Neural cell (in vitro differentiated cells): ENCODE results near the gene BAHD1. TPM values are rescaled to one million over a fixed set of nuclear protein-coding genes. Genes with fewer than 3 reads are reported as not detected.
"Not testable (repeated sequence)": the region's sequence is repeated elsewhere in the genome, so short reads cannot be mapped to it uniquely, and the experiment has no call there.

Experiments
- H2AFZ ChIP-seq: fragments of 200-600, 300-800 bp; sonication (generic), shearing (Covaris generic); 2 replicates; pipeline ENCODE4 v1.6.0; 2014; ENCODE audit warnings: low read depth, mild to moderate bottlenecking, antibody characterized with exemption, low read length, moderate library complexity
- H3F3A ChIP-seq: fragments of 200-600 bp; shearing (Covaris generic); 2 replicates; pipeline ENCODE4 v1.6.1; 2016; ENCODE audit warnings: mild to moderate bottlenecking, moderate library complexity, mixed read lengths, antibody characterized with exemption, low read length; ENCODE audit not compliant: insufficient read depth, poor library complexity, severe bottlenecking
- H3K27ac ChIP-seq: fragments of 200-600, 300-800 bp; sonication (generic), shearing (Covaris generic); 2 replicates; pipeline ENCODE4 v1.5.1; 2014; ENCODE audit warnings: mild to moderate bottlenecking, low read length, moderate library complexity
- H3K27me3 ChIP-seq: fragments of 300-800, 200-600 bp; sonication (generic), shearing (Covaris generic); 2 replicates; pipeline ENCODE4 v1.6.0; 2014; ENCODE audit warnings: mild to moderate bottlenecking, low read depth, low read length, moderate library complexity; ENCODE audit not compliant: insufficient read depth
- H3K36me3 ChIP-seq: fragments of 300-800, 200-600 bp; sonication (generic), shearing (Covaris generic); 2 replicates; pipeline ENCODE4 v1.5.1; 2014; ENCODE audit warnings: mild to moderate bottlenecking, antibody characterized with exemption, low read length, moderate library complexity; ENCODE audit not compliant: insufficient read depth
- H3K4me2 ChIP-seq: fragments of 300-800, 200-600 bp; sonication (generic), shearing (Covaris generic); 2 replicates; pipeline ENCODE4 v1.6.0; 2014; ENCODE audit warnings: mild to moderate bottlenecking, low read length
- H3K4me3 ChIP-seq: fragments of 300-800, 200-600 bp; sonication (generic), shearing (Covaris generic); 2 replicates; pipeline ENCODE4 v1.5.1; 2014; ENCODE audit warnings: mild to moderate bottlenecking, low read length, moderate library complexity
- H3K79me2 ChIP-seq: fragments of 200-600 bp; shearing (Covaris generic); replicated peaks from 2 replicates; pipeline ENCODE4 v1.6.0; 2014; ENCODE audit warnings: mild to moderate bottlenecking, low read length, moderate library complexity; ENCODE audit not compliant: insufficient read depth
- H3K9ac ChIP-seq: fragments of 300-800, 200-600 bp; sonication (generic), shearing (Covaris generic); 2 replicates; pipeline ENCODE4 v1.6.1; 2016; ENCODE audit warnings: mild to moderate bottlenecking, low read length, mixed read lengths
- H3K9me2 ChIP-seq: fragments of 200-600 bp; shearing (Covaris generic); 2 replicates; pipeline ENCODE4 v1.6.1; 2016; ENCODE audit warnings: mild to moderate bottlenecking, low read length, mixed read lengths; ENCODE audit not compliant: insufficient read depth
- H3K9me3 ChIP-seq: fragments of 200-600, 300-800 bp; sonication (generic), shearing (Covaris generic); 2 replicates; pipeline ENCODE4 v1.6.1; 2016; ENCODE audit warnings: mild to moderate bottlenecking, mixed run types, low read length, moderate library complexity, mixed read lengths
- H4K20me1 ChIP-seq: fragments of 200-600 bp; shearing (Covaris generic); 2 replicates; pipeline ENCODE4 v1.6.1; 2016; ENCODE audit warnings: mild to moderate bottlenecking, mixed run types; ENCODE audit not compliant: insufficient read depth
- EP300 ChIP-seq: fragments of 450-650 bp; conservative IDR thresholded peaks from 2 replicates; pipeline ENCODE4 v1.6.1; 2014; ENCODE audit warnings: antibody characterized with exemption, mild to moderate bottlenecking, moderate library complexity; ENCODE audit not compliant: poor library complexity, severe bottlenecking
- EZH2 ChIP-seq: fragments of 200-600, 300-800 bp; shearing (Covaris generic), sonication (generic); IDR thresholded peaks from 2 replicates; pipeline ENCODE4 v1.6.1; 2014; ENCODE audit warnings: antibody characterized with exemption, low read length, borderline replicate concordance, mild to moderate bottlenecking; ENCODE audit not compliant: insufficient read depth, poor library complexity, severe bottlenecking
- MXI1 ChIP-seq: fragments of 450-650 bp; conservative IDR thresholded peaks from 2 replicates; pipeline ENCODE4 v1.6.1; 2014; ENCODE audit warnings: antibody characterized with exemption, mild to moderate bottlenecking; ENCODE audit not compliant: poor library complexity, severe bottlenecking
- POLR2AphosphoS5 ChIP-seq: IDR thresholded peaks from 2 replicates; pipeline ENCODE4 v1.6.1; 2012
- RAD21 ChIP-seq: fragments of 450-650 bp; conservative IDR thresholded peaks from 2 replicates; pipeline ENCODE4 v1.6.1; 2014; ENCODE audit warnings: antibody characterized with exemption, mild to moderate bottlenecking, moderate library complexity
- REST ChIP-seq: IDR thresholded peaks from 2 replicates; pipeline ENCODE4 v1.6.1; 2012; ENCODE audit warnings: borderline replicate concordance
- SMC3 ChIP-seq: fragments of 450-650 bp; conservative IDR thresholded peaks from 2 replicates; pipeline ENCODE4 v1.6.1; 2014; ENCODE audit warnings: antibody characterized with exemption, mild to moderate bottlenecking, moderate library complexity; ENCODE audit not compliant: poor library complexity
- TAF1 ChIP-seq: IDR thresholded peaks from 2 replicates; pipeline ENCODE4 v1.6.1; 2012; ENCODE audit warnings: low read depth
- polyA plus RNA-seq: library from polyadenylated mRNA; depleted of rRNA; stranded (reverse); fragments of >200 nt; gene quantifications from 2 replicates; pipeline ENCODE4 v1.2.3, GENCODE V29; 2014
- TF ChIP-seq, protein P1 (sequence below): fragments of 450-650 bp; IDR thresholded peaks from 2 replicates; pipeline ENCODE4 v1.5.1; 2014; ENCODE audit warnings: antibody characterized with exemption, mild to moderate bottlenecking, moderate library complexity; ENCODE audit not compliant: poor library complexity, severe bottlenecking

BAHD1 gene
- polyA plus RNA-seq, 1 donor from 2014 or later, result 22.8 TPM

DNA sequence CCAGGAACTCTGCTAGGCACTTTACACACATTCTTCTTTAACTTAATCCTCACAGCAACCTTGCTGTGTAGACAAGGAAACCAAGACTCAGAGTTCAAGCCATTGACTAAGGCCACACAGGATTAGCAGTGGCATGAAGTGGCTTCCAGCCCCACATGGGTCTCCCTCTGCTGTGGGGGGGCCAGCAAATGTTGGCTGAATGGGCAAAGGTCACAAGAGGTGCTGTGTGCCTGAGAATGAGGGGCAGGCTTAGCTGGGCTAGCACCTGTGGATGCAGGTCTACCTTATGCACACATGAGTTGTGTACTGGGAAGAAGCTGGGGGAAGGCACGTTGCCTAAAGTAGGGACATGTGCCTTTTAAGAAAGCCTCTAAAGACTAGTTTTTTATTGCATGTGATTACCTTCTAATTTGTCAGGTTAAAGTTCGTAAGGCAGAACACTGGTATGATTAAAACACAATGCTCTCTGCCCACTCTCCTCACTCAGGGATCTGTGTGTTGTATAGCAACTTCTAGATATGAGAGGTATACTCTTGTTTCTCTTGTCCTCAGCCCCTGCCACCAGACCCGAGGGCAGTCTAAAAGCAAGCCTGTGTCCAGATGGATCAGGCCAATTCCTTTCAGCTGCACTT, 10.9 kb downstream of the BAHD1 start:
- H3K27me3 ChIP-seq, result no peaks in the 10 kb centered on the region
- H3K9ac ChIP-seq, result no peak overlapping the region
- TF ChIP-seq REST (no peak), EZH2 (no peak), MXI1 (no peak), POLR2AphosphoS5 (no peak), SMC3 (no peak), RAD21 (no peak), EP300 (no peak), TAF1 (no peak)
- TF ChIP-seq, protein P1, sequence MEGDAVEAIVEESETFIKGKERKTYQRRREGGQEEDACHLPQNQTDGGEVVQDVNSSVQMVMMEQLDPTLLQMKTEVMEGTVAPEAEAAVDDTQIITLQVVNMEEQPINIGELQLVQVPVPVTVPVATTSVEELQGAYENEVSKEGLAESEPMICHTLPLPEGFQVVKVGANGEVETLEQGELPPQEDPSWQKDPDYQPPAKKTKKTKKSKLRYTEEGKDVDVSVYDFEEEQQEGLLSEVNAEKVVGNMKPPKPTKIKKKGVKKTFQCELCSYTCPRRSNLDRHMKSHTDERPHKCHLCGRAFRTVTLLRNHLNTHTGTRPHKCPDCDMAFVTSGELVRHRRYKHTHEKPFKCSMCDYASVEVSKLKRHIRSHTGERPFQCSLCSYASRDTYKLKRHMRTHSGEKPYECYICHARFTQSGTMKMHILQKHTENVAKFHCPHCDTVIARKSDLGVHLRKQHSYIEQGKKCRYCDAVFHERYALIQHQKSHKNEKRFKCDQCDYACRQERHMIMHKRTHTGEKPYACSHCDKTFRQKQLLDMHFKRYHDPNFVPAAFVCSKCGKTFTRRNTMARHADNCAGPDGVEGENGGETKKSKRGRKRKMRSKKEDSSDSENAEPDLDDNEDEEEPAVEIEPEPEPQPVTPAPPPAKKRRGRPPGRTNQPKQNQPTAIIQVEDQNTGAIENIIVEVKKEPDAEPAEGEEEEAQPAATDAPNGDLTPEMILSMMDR, result no peak

GRCh38 chr15:40452296-40453090, 11.7 kb downstream of the BAHD1 start:
- Histone ChIP-seq H4K20me1 (peaks cover 5% of the 10 kb centered on the region), H3K9ac (no peak overlapping the region), H3K4me3 (no peak overlapping the region), H3K27me3 (no peaks in the 10 kb centered on the region), H3K9me3 (no peaks in the 10 kb centered on the region), H3K79me2 (peaks cover 23% of the 10 kb centered on the region), H3K27ac (no peak overlapping the region), H3K4me2 (no peak overlapping the region), H3F3A (no peaks in the 10 kb centered on the region), H3K9me2 (no peaks in the 10 kb centered on the region), H2AFZ (no peak overlapping the region), H3K36me3 (no peaks in the 10 kb centered on the region)
- TF ChIP-seq SMC3 (no peak), EZH2 (no peak), RAD21 (no peak), TAF1 (no peak), EP300 (no peak), REST (no peak), POLR2AphosphoS5 (no peak), MXI1 (no peak)
- TF ChIP-seq, protein P1, result no peak

More for the DNA sequence above, 10.9 kb downstream of the BAHD1 start:
- H3F3A ChIP-seq, result no peaks in the 10 kb centered on the region
- H3K4me3 ChIP-seq, result no peak overlapping the region
- H2AFZ ChIP-seq, result no peak overlapping the region
- no peaks in the 10 kb centered on the region for H3K9me3 ChIP-seq
- peaks cover 5% of the 10 kb centered on the region for H4K20me1 ChIP-seq
- H3K27ac ChIP-seq, result no peak overlapping the region
- H3K9me2 ChIP-seq, result no peaks in the 10 kb centered on the region
- no peaks in the 10 kb centered on the region for H3K36me3 ChIP-seq
- peaks cover 31% of the 10 kb centered on the region for H3K79me2 ChIP-seq
- no peak overlapping the region for H3K4me2 ChIP-seq

DNA sequence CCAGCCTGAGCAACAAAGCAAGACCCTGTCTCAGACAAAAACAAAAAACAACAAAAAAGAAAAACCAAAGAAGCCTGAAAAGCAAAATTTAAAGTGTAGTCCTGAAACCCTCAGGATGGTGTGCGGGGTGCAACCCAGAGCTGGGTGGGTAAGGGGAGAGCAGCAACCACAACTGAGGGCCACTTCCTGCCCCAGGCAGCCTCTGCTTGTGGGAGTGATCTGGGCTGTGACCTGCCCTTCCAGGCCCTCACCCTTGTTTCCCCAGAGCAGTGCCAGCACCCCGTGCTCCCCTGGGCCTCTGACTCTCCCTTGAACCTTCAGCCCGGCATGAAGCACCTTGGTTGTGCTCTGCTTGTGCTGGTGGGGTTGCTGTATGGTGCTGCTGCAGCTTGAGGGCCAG, 13.2 kb downstream of the BAHD1 start:
- not testable (repeated sequence) for H3K9me3 ChIP-seq, H3K4me2 ChIP-seq, H4K20me1 ChIP-seq, H3K4me3 ChIP-seq, H3K36me3 ChIP-seq, H3F3A ChIP-seq, H3K9ac ChIP-seq, H3K27ac ChIP-seq, H2AFZ ChIP-seq, H3K27me3 ChIP-seq, H3K9me2 ChIP-seq
- peaks cover 20% of the 10 kb centered on the region for H3K79me2 ChIP-seq
